ENCODE results near the gene IGSF3.

- no peak for TF ChIP-seq CTCF (IDR thresholded peaks at IDR 0.05)
- no peak for TF ChIP-seq POLR2A (IDR thresholded peaks at IDR 0.05)
These were observed 43.8 kb upstream of the IGSF3 start for GRCh38 chr1:116711263-116711840.
